ENCODE results near the gene PATJ.
A peak's percentile ranks its signal among the peaks of the same experiment; 100 is the strongest.
"Not testable (repeated sequence)": the region's sequence is repeated elsewhere in the genome, so short reads cannot be mapped to it uniquely, and the experiment has no call there.

The PATJ gene, protein sequence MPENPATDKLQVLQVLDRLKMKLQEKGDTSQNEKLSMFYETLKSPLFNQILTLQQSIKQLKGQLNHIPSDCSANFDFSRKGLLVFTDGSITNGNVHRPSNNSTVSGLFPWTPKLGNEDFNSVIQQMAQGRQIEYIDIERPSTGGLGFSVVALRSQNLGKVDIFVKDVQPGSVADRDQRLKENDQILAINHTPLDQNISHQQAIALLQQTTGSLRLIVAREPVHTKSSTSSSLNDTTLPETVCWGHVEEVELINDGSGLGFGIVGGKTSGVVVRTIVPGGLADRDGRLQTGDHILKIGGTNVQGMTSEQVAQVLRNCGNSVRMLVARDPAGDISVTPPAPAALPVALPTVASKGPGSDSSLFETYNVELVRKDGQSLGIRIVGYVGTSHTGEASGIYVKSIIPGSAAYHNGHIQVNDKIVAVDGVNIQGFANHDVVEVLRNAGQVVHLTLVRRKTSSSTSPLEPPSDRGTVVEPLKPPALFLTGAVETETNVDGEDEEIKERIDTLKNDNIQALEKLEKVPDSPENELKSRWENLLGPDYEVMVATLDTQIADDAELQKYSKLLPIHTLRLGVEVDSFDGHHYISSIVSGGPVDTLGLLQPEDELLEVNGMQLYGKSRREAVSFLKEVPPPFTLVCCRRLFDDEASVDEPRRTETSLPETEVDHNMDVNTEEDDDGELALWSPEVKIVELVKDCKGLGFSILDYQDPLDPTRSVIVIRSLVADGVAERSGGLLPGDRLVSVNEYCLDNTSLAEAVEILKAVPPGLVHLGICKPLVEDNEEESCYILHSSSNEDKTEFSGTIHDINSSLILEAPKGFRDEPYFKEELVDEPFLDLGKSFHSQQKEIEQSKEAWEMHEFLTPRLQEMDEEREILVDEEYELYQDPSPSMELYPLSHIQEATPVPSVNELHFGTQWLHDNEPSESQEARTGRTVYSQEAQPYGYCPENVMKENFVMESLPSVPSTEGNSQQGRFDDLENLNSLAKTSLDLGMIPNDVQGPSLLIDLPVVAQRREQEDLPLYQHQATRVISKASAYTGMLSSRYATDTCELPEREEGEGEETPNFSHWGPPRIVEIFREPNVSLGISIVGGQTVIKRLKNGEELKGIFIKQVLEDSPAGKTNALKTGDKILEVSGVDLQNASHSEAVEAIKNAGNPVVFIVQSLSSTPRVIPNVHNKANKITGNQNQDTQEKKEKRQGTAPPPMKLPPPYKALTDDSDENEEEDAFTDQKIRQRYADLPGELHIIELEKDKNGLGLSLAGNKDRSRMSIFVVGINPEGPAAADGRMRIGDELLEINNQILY (N-terminal part only)

DNA sequence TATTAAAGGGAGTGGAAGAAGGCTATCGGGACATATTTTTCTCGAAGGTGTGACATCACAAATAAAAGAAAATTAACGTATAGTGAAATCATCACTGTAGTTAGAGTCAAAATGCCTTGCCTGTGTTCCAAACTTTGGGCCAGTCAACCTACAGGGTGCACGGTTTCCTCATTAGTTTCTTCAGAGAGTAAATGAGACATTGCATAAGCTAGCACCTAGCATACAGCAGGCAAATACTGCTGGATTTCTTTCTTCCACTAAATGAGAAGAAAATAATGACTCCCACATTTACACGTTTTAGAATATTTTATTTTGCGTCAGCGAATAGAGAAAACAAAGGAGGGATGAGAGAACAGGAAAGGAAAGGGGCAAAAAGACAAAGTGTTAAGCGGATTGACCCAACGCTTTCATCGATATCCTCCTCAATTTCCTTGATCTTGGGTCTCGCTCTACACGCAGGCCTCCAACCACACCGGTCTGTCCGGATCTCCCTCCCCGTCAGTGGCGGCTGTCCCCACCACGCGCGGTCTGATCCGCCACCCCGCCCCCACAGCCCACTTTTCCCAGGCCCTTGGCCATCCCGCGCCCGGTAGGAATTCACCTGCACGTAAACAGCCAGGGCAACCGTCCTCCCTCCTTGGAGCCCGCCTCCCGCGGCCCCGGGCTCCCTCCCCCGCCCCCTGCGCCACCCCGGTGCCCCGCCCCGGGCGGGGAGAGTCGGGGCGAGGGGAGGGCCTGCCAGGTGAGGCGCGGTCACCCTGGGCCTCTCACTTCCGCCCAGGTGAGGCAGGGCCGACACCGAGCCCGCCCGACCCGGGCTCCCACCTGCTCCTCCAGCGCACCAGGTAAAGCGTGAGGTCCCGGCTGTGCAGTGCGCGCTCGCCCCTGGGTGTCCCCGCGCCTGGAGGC, at the start of gene PATJ:
Gene PATJ (plus strand): TSS at position 770 of the 909 bp plus-strand sequence. CDS start 20,413 bp downstream, outside the sequence.
- no peaks in the 10 kb centered on the region for H3K27me3 ChIP-seq (ENCODE audit: control insufficient read depth, insufficient read depth, low read length)
- H3K27ac ChIP-seq (ENCODE audit: low read depth, low read length) = peak within 1 kb of the TSS; percentile 96
- H3K9ac ChIP-seq (ENCODE audit: low read length) = peak within 1 kb of the TSS; percentile 99
- H3K4me3 ChIP-seq (ENCODE audit: low read length) = peak within 1 kb of the TSS; percentile 88
- no peaks in the 10 kb centered on the region for H3K36me3 ChIP-seq (ENCODE audit: control insufficient read depth, insufficient read depth, low read length)
- H3K4me1 ChIP-seq (ENCODE audit: control insufficient read depth, insufficient read depth, low read length) = peaks cover 8% of the 10 kb centered on the region

DNA sequence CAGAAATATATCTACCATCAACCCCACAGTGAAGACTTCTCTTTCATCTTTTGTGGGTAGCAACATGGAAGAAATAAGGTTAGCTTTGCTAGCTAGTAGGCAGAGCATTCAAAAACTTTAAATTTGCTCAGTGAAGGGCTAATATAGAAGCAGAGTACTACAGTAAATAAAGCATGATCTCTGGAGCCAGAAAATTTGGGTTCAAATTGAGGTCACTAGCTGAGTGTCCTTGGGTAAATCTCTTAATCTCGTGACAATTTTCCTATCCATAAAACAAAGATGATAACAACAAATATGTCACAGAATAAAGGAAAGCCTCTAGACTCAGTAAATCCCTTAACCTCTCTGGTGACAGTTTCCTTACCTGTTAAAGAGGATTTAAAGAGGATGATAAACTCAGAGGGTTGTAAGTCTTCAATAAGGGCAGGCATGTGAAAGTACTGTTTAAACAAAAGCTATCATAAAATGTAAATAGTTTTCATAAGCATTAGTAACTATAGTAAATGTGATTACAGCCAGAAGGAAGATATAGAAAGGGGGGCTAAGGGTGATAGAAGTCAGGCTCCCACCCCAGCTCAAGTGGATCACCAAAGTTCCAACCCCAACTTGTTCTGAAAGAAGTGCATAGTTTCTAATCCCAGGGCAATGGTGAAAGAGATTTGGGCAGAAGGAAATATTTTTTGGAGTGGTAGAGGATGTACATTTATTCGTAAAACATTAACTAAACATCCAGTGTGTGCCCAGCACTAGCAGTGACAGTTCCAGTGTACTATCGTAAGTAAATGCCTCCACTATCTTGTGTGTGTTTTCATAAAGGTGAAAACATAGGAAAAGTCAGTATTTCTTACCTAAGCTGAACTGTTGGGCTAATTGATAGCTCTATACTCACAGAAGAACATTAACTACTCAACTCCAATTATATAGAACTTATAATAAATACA, 42.1 kb upstream of the PATJ start:
- no peak overlapping the region for H3K9ac ChIP-seq (ENCODE audit: low read length)
- peaks cover 2% of the 10 kb centered on the region for H3K36me3 ChIP-seq (ENCODE audit: control insufficient read depth, insufficient read depth, low read length)
- H3K4me1 ChIP-seq (ENCODE audit: control insufficient read depth, insufficient read depth, low read length) = peaks cover 6% of the 10 kb centered on the region
- no peak overlapping the region for H3K27ac ChIP-seq (ENCODE audit: low read depth, low read length)
- H3K4me3 ChIP-seq (ENCODE audit: low read length) = no peak overlapping the region
- H3K27me3 ChIP-seq (ENCODE audit: control insufficient read depth, insufficient read depth, low read length) = no peaks in the 10 kb centered on the region

DNA sequence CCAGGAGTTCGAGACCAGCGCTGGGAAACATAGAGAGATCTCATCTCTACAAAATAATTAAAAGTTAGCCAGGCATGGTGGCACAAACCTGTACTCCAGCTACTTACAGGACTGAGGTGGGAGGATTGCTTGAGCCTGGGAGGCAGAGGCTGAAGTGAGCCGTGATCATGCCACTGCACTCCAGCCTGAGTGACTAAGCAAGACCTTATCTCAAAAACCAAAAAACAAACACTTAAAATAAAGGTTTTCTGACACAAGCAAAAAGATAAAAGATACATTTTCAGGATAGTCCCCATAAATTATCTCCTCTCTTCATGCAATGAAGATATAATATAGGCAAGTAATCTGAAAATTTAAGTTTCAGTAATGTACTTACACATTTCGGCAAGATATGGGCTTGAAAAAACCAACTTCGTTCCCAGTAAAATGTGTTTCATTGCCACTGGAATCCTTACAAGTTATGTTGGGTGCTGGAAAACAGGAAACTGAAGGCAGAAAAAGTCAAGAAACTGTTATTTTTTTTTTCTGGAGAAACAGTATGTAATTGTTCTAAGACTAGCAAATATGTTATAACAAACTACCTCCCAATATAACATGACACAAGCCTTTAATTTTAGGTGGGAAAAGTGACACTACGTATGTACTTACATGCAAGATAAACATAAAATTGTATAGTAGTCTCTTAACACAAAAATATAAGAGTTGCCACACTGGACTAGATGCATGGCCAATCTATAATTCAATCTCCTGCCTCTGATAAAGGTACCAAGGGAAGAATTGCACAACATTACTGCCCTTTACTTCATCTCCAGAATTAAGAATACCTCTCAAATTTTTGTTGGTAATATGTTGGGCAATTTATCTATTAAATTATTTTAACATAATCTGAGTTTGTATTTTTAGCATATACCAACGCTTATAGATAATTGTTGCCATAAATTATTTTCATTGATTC, 33.0 kb upstream of the PATJ start:
- no peak overlapping the region for H3K27ac ChIP-seq (ENCODE audit: low read depth, low read length)
- no peak overlapping the region for H3K9ac ChIP-seq (ENCODE audit: low read length)
- H3K4me1 ChIP-seq (ENCODE audit: control insufficient read depth, insufficient read depth, low read length) = no peaks in the 10 kb centered on the region
- H3K36me3 ChIP-seq (ENCODE audit: control insufficient read depth, insufficient read depth, low read length) = peaks cover 7% of the 10 kb centered on the region
- H3K27me3 ChIP-seq (ENCODE audit: control insufficient read depth, insufficient read depth, low read length) = no peaks in the 10 kb centered on the region
- H3K4me3 ChIP-seq (ENCODE audit: low read length) = no peak overlapping the region

DNA sequence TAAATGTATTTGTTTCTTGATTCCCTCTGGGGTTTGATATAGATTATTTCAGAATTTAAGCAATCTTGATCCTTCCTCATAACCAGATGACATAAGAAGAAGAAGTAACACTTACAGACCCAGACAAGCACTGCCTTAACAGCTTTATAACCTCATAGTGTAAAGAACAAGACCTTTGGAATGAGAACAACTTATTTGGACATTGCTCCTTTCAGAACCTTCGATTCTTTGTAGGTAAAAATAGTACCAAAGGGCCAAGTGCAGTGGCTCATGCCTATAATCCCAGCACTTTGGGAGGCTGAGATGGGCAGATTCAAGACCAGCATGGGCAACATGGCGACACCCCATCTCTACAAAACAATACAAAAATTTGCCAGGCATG, 32.4 kb upstream of the PATJ start:
- no peak overlapping the region for H3K4me3 ChIP-seq (ENCODE audit: low read length)
- H3K9ac ChIP-seq (ENCODE audit: low read length) = no peak overlapping the region
- H3K36me3 ChIP-seq (ENCODE audit: control insufficient read depth, insufficient read depth, low read length) = peaks cover 7% of the 10 kb centered on the region
- H3K4me1 ChIP-seq (ENCODE audit: control insufficient read depth, insufficient read depth, low read length) = no peaks in the 10 kb centered on the region
- H3K27me3 ChIP-seq (ENCODE audit: control insufficient read depth, insufficient read depth, low read length) = no peaks in the 10 kb centered on the region
- no peak overlapping the region for H3K27ac ChIP-seq (ENCODE audit: low read depth, low read length)

DNA sequence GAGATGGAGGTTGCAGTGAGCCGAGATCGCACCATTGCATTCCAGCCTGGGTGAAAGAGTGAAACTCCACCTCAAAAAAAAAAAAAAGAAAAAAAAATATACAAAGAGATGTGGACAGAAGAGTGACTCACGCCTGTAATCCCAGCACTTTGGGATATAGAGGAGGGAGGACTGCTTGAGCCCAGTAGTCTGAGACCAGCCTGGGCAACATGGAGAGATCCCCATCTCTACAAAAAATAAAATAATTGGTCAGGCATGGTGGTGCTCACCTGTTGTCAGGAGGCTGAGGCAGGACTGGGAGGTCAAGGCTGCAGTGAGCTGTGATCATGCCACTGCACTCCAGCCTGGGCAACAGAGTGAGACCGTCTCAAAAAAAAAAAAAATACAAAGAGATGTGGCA, 31.0 kb upstream of the PATJ start:
- not testable (repeated sequence) for H3K9ac ChIP-seq (ENCODE audit: low read length); H3K4me3 ChIP-seq (ENCODE audit: low read length); H3K27me3 ChIP-seq (ENCODE audit: control insufficient read depth, insufficient read depth, low read length); H3K4me1 ChIP-seq (ENCODE audit: control insufficient read depth, insufficient read depth, low read length); H3K27ac ChIP-seq (ENCODE audit: low read depth, low read length); H3K36me3 ChIP-seq (ENCODE audit: control insufficient read depth, insufficient read depth, low read length)

DNA sequence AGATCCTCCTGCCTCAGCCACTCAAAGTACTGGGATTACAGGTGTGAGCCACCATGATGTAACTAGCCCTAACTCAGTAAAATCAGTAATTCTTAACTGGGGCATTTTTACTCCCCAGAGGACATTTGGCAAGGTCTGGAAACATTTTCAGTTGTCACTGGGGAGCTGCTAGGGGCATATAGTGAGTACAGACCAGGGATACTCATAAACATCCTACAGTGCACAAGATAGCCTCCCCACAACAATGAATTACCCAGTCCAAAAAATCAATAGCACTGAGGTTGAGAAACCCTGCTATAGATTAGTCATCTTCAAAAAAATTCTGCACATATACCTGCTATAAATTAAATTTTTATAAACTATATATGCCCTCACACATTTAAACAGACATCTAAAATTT, 30.3 kb upstream of the PATJ start:
- Histone ChIP-seq H3K36me3 (ENCODE audit: control insufficient read depth, insufficient read depth, low read length) (peaks cover 3% of the 10 kb centered on the region), H3K4me1 (ENCODE audit: control insufficient read depth, insufficient read depth, low read length) (no peaks in the 10 kb centered on the region), H3K27ac (ENCODE audit: low read depth, low read length) (no peak overlapping the region), H3K9ac (ENCODE audit: low read length) (no peak overlapping the region), H3K4me3 (ENCODE audit: low read length) (no peak overlapping the region), H3K27me3 (ENCODE audit: control insufficient read depth, insufficient read depth, low read length) (no peaks in the 10 kb centered on the region)

DNA sequence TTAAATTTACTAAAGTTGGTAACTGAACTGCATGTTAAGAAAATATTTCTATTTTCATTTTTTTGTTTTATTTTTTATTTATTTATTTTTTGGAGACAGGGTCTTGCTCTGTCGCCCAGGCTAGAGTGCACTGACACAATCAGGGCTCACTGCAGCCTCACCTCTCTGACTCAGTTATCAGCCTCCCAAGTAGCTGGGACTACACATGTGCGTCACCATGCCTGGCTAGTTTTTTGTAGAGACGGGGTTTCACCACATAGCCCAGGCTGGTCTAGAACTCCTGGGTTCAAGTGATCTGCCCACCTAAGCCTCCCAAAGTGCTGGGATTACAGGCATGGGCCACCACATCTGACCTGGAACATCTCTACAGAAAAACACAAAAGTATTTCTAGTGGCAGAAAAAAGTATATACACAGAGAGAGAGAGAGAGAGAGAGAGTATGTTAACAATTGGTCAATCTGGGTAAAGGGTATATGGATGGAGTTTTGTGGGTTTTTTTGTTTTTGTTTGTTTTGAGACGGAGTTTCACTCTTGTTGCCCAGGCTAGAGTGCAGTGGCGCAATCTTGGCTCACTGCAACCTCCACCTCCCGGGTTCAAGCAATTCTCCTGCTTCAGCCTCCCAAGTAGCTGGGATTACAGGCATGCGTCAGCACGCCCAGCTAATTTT, 23.1 kb upstream of the PATJ start:
- H3K36me3 ChIP-seq (ENCODE audit: control insufficient read depth, insufficient read depth, low read length); H3K27ac ChIP-seq (ENCODE audit: low read depth, low read length); H3K27me3 ChIP-seq (ENCODE audit: control insufficient read depth, insufficient read depth, low read length); H3K4me3 ChIP-seq (ENCODE audit: low read length); H3K4me1 ChIP-seq (ENCODE audit: control insufficient read depth, insufficient read depth, low read length); H3K9ac ChIP-seq (ENCODE audit: low read length): not testable (repeated sequence)

DNA sequence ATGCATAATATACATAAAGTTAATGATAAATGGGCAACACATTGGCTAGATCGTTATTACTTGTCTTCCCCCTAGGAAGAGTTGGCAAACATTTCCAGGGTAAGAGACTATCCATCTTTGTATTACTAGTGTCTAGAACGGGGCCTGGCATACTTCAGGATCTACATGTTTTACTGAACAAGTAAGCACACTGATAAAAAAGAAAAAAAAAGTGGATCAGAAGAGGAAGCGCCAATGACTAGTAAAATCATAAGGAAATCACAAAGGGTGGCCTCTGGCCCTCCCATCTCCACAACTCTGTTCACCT, 17.8 kb upstream of the PATJ start:
- no peaks in the 10 kb centered on the region for H3K36me3 ChIP-seq (ENCODE audit: control insufficient read depth, insufficient read depth, low read length)
- H3K4me3 ChIP-seq (ENCODE audit: low read length) = peak overlapping the region; percentile 83
- no peaks in the 10 kb centered on the region for H3K27me3 ChIP-seq (ENCODE audit: control insufficient read depth, insufficient read depth, low read length)
- peaks cover 6% of the 10 kb centered on the region for H3K4me1 ChIP-seq (ENCODE audit: control insufficient read depth, insufficient read depth, low read length)
- peak overlapping the region; percentile 80 for H3K27ac ChIP-seq (ENCODE audit: low read depth, low read length)
- peak overlapping the region; percentile 90 for H3K9ac ChIP-seq (ENCODE audit: low read length)

DNA sequence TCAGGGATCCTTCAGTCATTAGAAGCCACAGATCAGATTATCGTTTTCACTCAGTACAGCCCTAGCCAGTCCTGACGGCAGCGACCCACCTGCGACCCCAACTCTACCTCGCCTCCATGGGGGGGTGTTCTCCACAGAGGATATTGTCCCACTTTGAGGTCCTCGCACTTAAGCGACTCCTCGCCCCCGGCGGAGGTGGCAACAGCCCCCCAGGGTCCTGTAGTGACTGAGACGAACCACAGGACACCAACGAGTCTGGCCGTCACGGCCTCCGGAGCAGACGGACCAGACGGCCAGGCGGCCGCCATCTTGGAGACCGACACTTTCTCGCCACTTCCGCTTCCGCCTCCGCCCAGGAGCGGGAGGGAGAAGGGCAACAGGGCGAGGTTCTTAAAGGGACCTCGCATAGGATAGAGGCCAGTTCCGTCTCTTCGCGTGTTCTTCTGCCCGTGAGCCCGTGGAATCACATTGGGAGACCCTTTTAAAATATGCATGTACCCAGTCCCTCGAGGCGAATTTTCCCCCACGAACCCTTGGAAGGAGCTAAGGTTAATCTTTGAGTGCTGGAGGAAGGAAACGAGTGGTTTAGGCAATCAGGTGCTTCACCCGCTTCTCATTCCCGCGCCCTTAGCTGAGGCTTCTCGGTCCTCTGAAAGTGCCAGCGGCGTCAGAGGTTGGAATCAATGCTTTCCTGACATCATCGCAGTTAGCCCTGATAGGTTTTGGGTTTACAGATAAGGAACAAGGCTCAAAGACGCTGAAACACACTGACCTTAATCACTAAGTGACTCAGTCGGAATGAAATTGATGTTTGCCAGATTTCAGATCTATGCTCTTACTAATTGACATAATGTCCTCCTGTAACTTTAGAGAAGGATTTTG, 17.2 kb upstream of the PATJ start, which contains the start of gene TM2D1:
Gene TM2D1 (minus strand): TSS at position 329 of the 882 bp plus-strand sequence. CDS start 21 bp downstream, at position 308.
- peak within 1 kb of the TSS; percentile 83 for H3K4me3 ChIP-seq (ENCODE audit: low read length)
- H3K27ac ChIP-seq (ENCODE audit: low read depth, low read length) = peak within 1 kb of the TSS; percentile 80
- H3K36me3 ChIP-seq (ENCODE audit: control insufficient read depth, insufficient read depth, low read length) = no peaks in the 10 kb centered on the region
- H3K27me3 ChIP-seq (ENCODE audit: control insufficient read depth, insufficient read depth, low read length) = no peaks in the 10 kb centered on the region
- peaks cover 6% of the 10 kb centered on the region for H3K4me1 ChIP-seq (ENCODE audit: control insufficient read depth, insufficient read depth, low read length)
- peak within 1 kb of the TSS; percentile 90 for H3K9ac ChIP-seq (ENCODE audit: low read length)

All from rectal smooth muscle tissue (tissue), 1 donor.